OCI-LY7 (cell line): ENCODE data around the gene OR6K6. TPM values are rescaled to one million over a fixed set of nuclear protein-coding genes. Genes with fewer than 3 reads are reported as not detected.

ENCODE experiments used
- Bru-seq: library from RNA; stranded (reverse); fragments of 400-500 nt; gene quantifications from one replicate; lab custom pipeline; 2021; lab: Mats Ljungman, UMichigan
- BruChase-seq, 2 experiments: library from RNA; stranded (reverse); fragments of 400-500 nt; gene quantifications; one replicate each; lab custom pipeline; 2021; lab: Mats Ljungman, UMichigan
- BruUV-seq: library from RNA; stranded (reverse); fragments of 400-500 nt; replicated peaks from 2 replicates; lab custom pipeline; 2021; lab: Mats Ljungman, UMichigan
- CTCF ChIA-PET: fragments of 300-600 bp; sonication (Branson Sonifier 250); formaldehyde crosslinking; loops from one replicate; lab custom pipeline; 2022; ENCODE audit warnings: antibody characterized with exemption; ENCODE audit not compliant: unreplicated experiment; lab: Charles Lee
- POLR2A ChIA-PET: fragments of 300-600 bp; sonication (Branson Sonifier 250); formaldehyde crosslinking; loops from one replicate; lab custom pipeline; 2022; ENCODE audit warnings: antibody characterized with exemption; lab: Charles Lee
- DNase-seq: peaks from one replicate; pipeline ENCODE4 v3.0.0-alpha.2; 2015; ENCODE audit warnings: low spot score
- H2AFZ ChIP-seq: fragments of 200-600 bp; sonication (generic), shearing (Covaris generic); 2 replicates; pipeline ENCODE4 v1.6.1; 2014; ENCODE audit warnings: mild to moderate bottlenecking, antibody characterized with exemption, low read length, moderate library complexity
- H3K27ac ChIP-seq: fragments of 200-600 bp; sonication (generic); 2 replicates; pipeline ENCODE4 v1.5.1; 2014; ENCODE audit warnings: mixed run types, low read depth, mild to moderate bottlenecking, moderate library complexity, low read length, inconsistent platforms; ENCODE audit not compliant: poor library complexity, severe bottlenecking
- H3K36me3 ChIP-seq: fragments of 200-600 bp; sonication (generic); 2 replicates; pipeline ENCODE4 v1.6.1; 2014; ENCODE audit warnings: mild to moderate bottlenecking, antibody characterized with exemption, low read length, moderate library complexity, mixed read lengths; ENCODE audit not compliant: insufficient read depth
- H3K4me1 ChIP-seq: fragments of 200-600 bp; sonication (generic); 2 replicates; pipeline ENCODE4 v1.5.1; 2014; ENCODE audit warnings: mild to moderate bottlenecking, low read length; ENCODE audit not compliant: insufficient read depth, poor library complexity, severe bottlenecking
- H3K4me2 ChIP-seq: fragments of 200-600 bp; sonication (generic); 2 replicates; pipeline ENCODE4 v1.6.1; 2014; ENCODE audit warnings: mild to moderate bottlenecking, low read length
- H3K4me3 ChIP-seq: fragments of 200-600 bp; sonication (generic); 2 replicates; pipeline ENCODE4 v1.5.1; 2014; ENCODE audit warnings: mild to moderate bottlenecking, low read depth, low read length; ENCODE audit not compliant: poor library complexity, severe bottlenecking
- H3K79me2 ChIP-seq: fragments of 200-600 bp; sonication (generic); 2 replicates; pipeline ENCODE4 v1.6.1; 2016; ENCODE audit warnings: low read depth, mild to moderate bottlenecking, low read length, moderate library complexity, mixed read lengths; ENCODE audit not compliant: insufficient read depth
- H3K9me2 ChIP-seq: fragments of 200-600 bp; sonication (generic); 2 replicates; pipeline ENCODE4 v1.6.1; 2016; ENCODE audit warnings: mild to moderate bottlenecking, low read length, mixed read lengths; ENCODE audit not compliant: insufficient read depth
- H3K9me3 ChIP-seq: fragments of 200-600 bp; sonication (generic); 2 replicates; pipeline ENCODE4 v1.6.1; 2014; ENCODE audit warnings: mild to moderate bottlenecking, mixed run types, low read length, mixed read lengths
- H4K20me1 ChIP-seq: fragments of 200-600 bp; sonication (generic); 2 replicates; pipeline ENCODE4 v1.6.1; 2014; ENCODE audit warnings: mild to moderate bottlenecking, antibody characterized with exemption, low read length, moderate library complexity, mixed read lengths; ENCODE audit not compliant: insufficient read depth
- CTCF ChIP-seq: fragments of 200-600 bp; sonication (generic); conservative IDR thresholded peaks from 2 replicates; pipeline ENCODE4 v1.5.1; 2014; ENCODE audit warnings: mild to moderate bottlenecking, antibody characterized with exemption, low read length, moderate library complexity, mixed read lengths
- EZH2phosphoT487 ChIP-seq: fragments of 200-600 bp; sonication (generic); IDR thresholded peaks from 2 replicates; pipeline ENCODE4 v1.6.1; 2018; ENCODE audit warnings: low read depth, borderline replicate concordance, mild to moderate bottlenecking, mixed run types, antibody characterized with exemption, low read length, moderate library complexity, mixed read lengths
- intact Hi-C: fragments of 100-400 bp; cut with micrococcal nuclease; formaldehyde crosslinking; loops from one replicate; pipeline ENCODE4 v1.10.0; 2022; ENCODE audit not compliant: unreplicated experiment
- long read RNA-seq: library from polyadenylated mRNA; stranded (forward); transcript quantifications from one replicate; pipeline ENCODE4 v2.0.0, GENCODE V29; 2022
- total RNA-seq, 2 experiments: library from RNA; depleted of rRNA in 1 of 2; stranded (reverse); fragments of >200 nt in 1 of 2; shearing (Covaris generic) in 1 of 2; gene quantifications; 2 replicates each; pipeline ENCODE4 v1.2.3, GENCODE V29; 2014 to 2022

The OR6K6 gene
- not detected in 2 replicates for total RNA-seq (2014; rRNA removed; shearing (Covaris generic))
- total RNA-seq (2022) = not detected in 2 replicates
- not detected for Bru-seq, nascent RNA
- BruChase-seq, experiment 1, labeled RNA remaining after a 6-hour chase = not detected
- not detected for BruChase-seq, experiment 2, labeled RNA remaining after a 2-hour chase
- long read RNA-seq = 0 reads

GRCh38 chr1:158754420-158754819 is at the start of gene OR6K6:
Gene OR6K6 (plus strand): TSS chr1:158754720. CDS start chr1:158754888, 168 bp downstream.
- Histone ChIP-seq H3K4me3 (no peak within 1 kb of the TSS), H2AFZ (no peak within 1 kb of the TSS), H4K20me1 (no peaks in the 10 kb centered on the region), H3K27ac (no peak within 1 kb of the TSS), H3K36me3 (no peaks in the 10 kb centered on the region), H3K4me2 (no peak within 1 kb of the TSS), H3K4me1 (no peaks in the 10 kb centered on the region), H3K9me2 (no peaks in the 10 kb centered on the region), H3K9me3 (no peaks in the 10 kb centered on the region), H3K79me2 (no peaks in the 10 kb centered on the region)
- CTCF ChIA-PET = no interaction called here
- TF ChIP-seq CTCF = no peak
- no peak for TF ChIP-seq EZH2phosphoT487
- DNase-seq = no peak
- intact Hi-C loops = no loop called here
- POLR2A ChIA-PET = no interaction called here
- no TSS peak for BruUV-seq

- intact Hi-C loops = no loop called here
- Histone ChIP-seq H3K79me2 (no peaks in the 10 kb centered on the region), H3K4me3 (no peak overlapping the region), H2AFZ (no peak overlapping the region), H3K9me2 (no peaks in the 10 kb centered on the region), H3K36me3 (no peaks in the 10 kb centered on the region), H3K27ac (no peak overlapping the region), H3K4me2 (no peak overlapping the region), H3K9me3 (no peaks in the 10 kb centered on the region), H3K4me1 (no peaks in the 10 kb centered on the region), H4K20me1 (no peaks in the 10 kb centered on the region)
- POLR2A ChIA-PET = interaction anchor here (0.6 kb wide), 1 partner anchor 261 kb away, joined by 3 read pairs; no protein-coding TSS in a partner anchor
- TF ChIP-seq CTCF (no peak), EZH2phosphoT487 (no peak)
- CTCF ChIA-PET = no interaction called here
- BruUV-seq = no TSS peak
- DNase-seq = no peak
These were observed 48.4 kb upstream of the OR6K6 start for GRCh38 chr1:158706096-158706495.

- POLR2A ChIA-PET = no interaction called here
- intact Hi-C loops = no loop called here
These were observed 43.4 kb upstream of the OR6K6 start for GRCh38 chr1:158711098-158711497.

More at GRCh38 chr1:158711098-158711497, 43.4 kb upstream of the OR6K6 start:
- H3K36me3 ChIP-seq = no peaks in the 10 kb centered on the region
- H3K4me3 ChIP-seq = no peak overlapping the region
- H3K79me2 ChIP-seq = no peaks in the 10 kb centered on the region
- no peak overlapping the region for H3K4me2 ChIP-seq
- DNase-seq = no peak
- no TSS peak for BruUV-seq
- TF ChIP-seq CTCF = no peak
- TF ChIP-seq EZH2phosphoT487 = no peak
- CTCF ChIA-PET = no interaction called here
- H4K20me1 ChIP-seq = no peaks in the 10 kb centered on the region
- no peak overlapping the region for H3K27ac ChIP-seq
- no peak overlapping the region for H2AFZ ChIP-seq
- no peaks in the 10 kb centered on the region for H3K4me1 ChIP-seq
- no peaks in the 10 kb centered on the region for H3K9me3 ChIP-seq
- no peaks in the 10 kb centered on the region for H3K9me2 ChIP-seq
